HepG2 (cell line): ENCODE results near the gene RPEL1. TPM values are rescaled to one million over a fixed set of nuclear protein-coding genes. Genes with fewer than 3 reads are reported as not detected.

Experiments
- ATF2 ChIP-seq: sonication (generic); formaldehyde crosslinking; IDR thresholded peaks from 2 replicates; pipeline ENCODE4 v1.4.0; 2020; ENCODE audit warnings: missing genetic modification reagents
- CENPBD1 ChIP-seq: sonication (generic); formaldehyde crosslinking; IDR thresholded peaks from 2 replicates; pipeline ENCODE4 v1.8.0; 2022; ENCODE audit warnings: missing genetic modification reagents, low read depth, mild to moderate bottlenecking, borderline replicate concordance
- GATAD1 ChIP-seq: IDR thresholded peaks from 2 replicates; pipeline ENCODE4 v1.6.1; 2016; ENCODE audit warnings: missing genetic modification reagents, missing compliant biosample characterization
- HINFP ChIP-seq: sonication (generic); formaldehyde crosslinking; IDR thresholded peaks from 2 replicates; pipeline ENCODE4 v1.4.0; 2020; ENCODE audit warnings: low read depth, mild to moderate bottlenecking, missing genetic modification reagents
- HMGXB3 ChIP-seq: sonication (generic); formaldehyde crosslinking; IDR thresholded peaks from 2 replicates; pipeline ENCODE4 v1.4.0; 2020; ENCODE audit warnings: missing genetic modification reagents, borderline replicate concordance
- PAWR ChIP-seq: sonication (generic); formaldehyde crosslinking; IDR thresholded peaks from 2 replicates; pipeline ENCODE4 v1.4.0; 2020; ENCODE audit warnings: missing genetic modification reagents, mild to moderate bottlenecking, borderline replicate concordance
- TEF ChIP-seq: sonication (generic); formaldehyde crosslinking; IDR thresholded peaks from 2 replicates; pipeline ENCODE4 v1.5.0; 2020; ENCODE audit warnings: missing genetic modification reagents
- TIGD3 ChIP-seq: sonication (generic); formaldehyde crosslinking; IDR thresholded peaks from 2 replicates; pipeline ENCODE4 v1.5.1; 2020; ENCODE audit warnings: mild to moderate bottlenecking, missing genetic modification reagents, borderline replicate concordance
- ZNF232 ChIP-seq: sonication (generic); formaldehyde crosslinking; IDR thresholded peaks from 2 replicates; pipeline ENCODE4 v1.4.0; 2020; ENCODE audit warnings: missing genetic modification reagents, borderline replicate concordance
- ZNF367 ChIP-seq: sonication (generic); formaldehyde crosslinking; IDR thresholded peaks from 2 replicates; pipeline ENCODE4 v1.4.0; 2020; ENCODE audit warnings: missing genetic modification reagents, borderline replicate concordance
- ZSCAN22 ChIP-seq: sonication (generic); formaldehyde crosslinking; IDR thresholded peaks from 2 replicates; pipeline ENCODE4 v1.4.0; 2020; ENCODE audit warnings: mild to moderate bottlenecking, missing genetic modification reagents
- ZXDC ChIP-seq: sonication (generic); formaldehyde crosslinking; IDR thresholded peaks from 2 replicates; pipeline ENCODE4 v1.5.0; 2020; ENCODE audit warnings: mild to moderate bottlenecking, missing genetic modification reagents
- polyA plus RNA-seq, 8 experiments: library from polyadenylated mRNA; depleted of rRNA in 3 of 8; stranded (reverse) in 7 of 8; unstranded in 1 of 8; fragments of >200 nt; fragmentation: Illumina TruSeq in 4 of 8; extraction: Trizol in 4 of 8; gene quantifications; 2 replicates each; pipeline versions ENCODE4 v1.2.1 to v1.2.3, GENCODE V29; 2011 to 2016; ENCODE audit warnings: low read depth in 4 of 8, missing spikeins in 1 of 8, mixed read lengths in 1 of 8; ENCODE audit not compliant: insufficient read depth in 1 of 8
- total RNA-seq, 5 experiments: library from RNA; depleted of rRNA; stranded (reverse); fragments of >200 nt; fragmentation: Illumina TruSeq; extraction: Trizol; gene quantifications; 2 replicates each; pipeline ENCODE4 v1.2.3, GENCODE V29; 2016; ENCODE audit warnings: low read depth in 1 of 5

Gene RPEL1
- total and polyA plus RNA-seq, 2 of the 13 experiments (the other 11 are each of a cell fraction or from before 2014, with no cell fraction given) = 0.04 to 0.07 TPM

GRCh38 chr10:103265717-103266329, 20.1 kb downstream of the RPEL1 start (continued):
- peak; percentile 91 for TF ChIP-seq HMGXB3 (CRISPR knock-in tag)
- TF ChIP-seq ZNF367 (CRISPR knock-in tag) = no peak; the same call in 1 of the 2 replicates
- no peak for TF ChIP-seq ZXDC (CRISPR knock-in tag)
- no peak for TF ChIP-seq ZSCAN22 (CRISPR knock-in tag)
- peak; percentile 56 for TF ChIP-seq GATAD1 (CRISPR knock-in tag)
- no peak for TF ChIP-seq PAWR (CRISPR knock-in tag)
- TF ChIP-seq TEF (CRISPR knock-in tag) = peak; percentile 84
- TF ChIP-seq CENPBD1 (CRISPR knock-in tag) = no peak
- peak; percentile 96; the same call in 1 of the 2 replicates for TF ChIP-seq ZNF232 (CRISPR knock-in tag)
- no peak for TF ChIP-seq TIGD3
- no peak for TF ChIP-seq HINFP (CRISPR knock-in tag)
- peak; percentile 65; the same call in 1 of the 2 replicates for TF ChIP-seq ATF2
